Activated CD4-positive, alpha-beta memory T cell treated with anti-CD3 and anti-CD28 coated beads for 36 hours (primary cell): ENCODE data around the gene CDK1. TPM values are rescaled to one million over a fixed set of nuclear protein-coding genes. Genes with fewer than 3 reads are reported as not detected.
"Not testable (repeated sequence)": the region's sequence is repeated elsewhere in the genome, so short reads cannot be mapped to it uniquely, and the experiment has no call there.

Experiments used
- CTCF ChIA-PET: fragments of 350-600 bp; sonication (Branson Sonifier 250); formaldehyde crosslinking; loops from one replicate; lab custom pipeline; 2021; ENCODE audit warnings: antibody characterized with exemption, inconsistent platforms; lab: Charles Lee
- POLR2A ChIA-PET: fragments of 350-600 bp; sonication (Branson Sonifier 250); formaldehyde crosslinking; loops from one replicate; lab custom pipeline; 2021; ENCODE audit warnings: antibody characterized with exemption; lab: Charles Lee
- DNase-seq: peaks from one replicate; pipeline ENCODE4 v3.0.0-alpha.2; 2020
- H3K27ac Mint-ChIP-seq: one replicate; pipeline ENCODE4 v1.8.0; 2021; ENCODE audit warnings: mixed read lengths
- H3K27me3 Mint-ChIP-seq: one replicate; pipeline ENCODE4 v1.8.0; 2021; ENCODE audit warnings: mixed read lengths
- H3K36me3 Mint-ChIP-seq: one replicate; pipeline ENCODE4 v1.8.0; 2021; ENCODE audit warnings: mixed read lengths
- H3K4me1 Mint-ChIP-seq: one replicate; pipeline ENCODE4 v1.8.0; 2021; ENCODE audit warnings: low read depth, mixed read lengths
- H3K4me3 Mint-ChIP-seq: one replicate; pipeline ENCODE4 v1.8.0; 2021; ENCODE audit warnings: mild to moderate bottlenecking, mixed read lengths
- H3K9me3 Mint-ChIP-seq: one replicate; pipeline ENCODE4 v1.8.0; 2021; ENCODE audit warnings: mixed read lengths
- intact Hi-C: fragments of 100-400 bp; cut with micrococcal nuclease; formaldehyde crosslinking; loops from one replicate; pipeline ENCODE4 v1.15.1; 2023
- total RNA-seq, 2 experiments: library from RNA; stranded (reverse); gene quantifications; one replicate each; pipeline ENCODE4 v1.2.3, GENCODE V29; 2021

Gene CDK1
- total RNA-seq, 2 experiments from 2014 or later, result 153 TPM

GRCh38 chr10:60841227-60841626, 62.9 kb downstream of the CDK1 start:
- H3K4me3 Mint-ChIP-seq, H3K4me1 Mint-ChIP-seq, H3K36me3 Mint-ChIP-seq, POLR2A ChIA-PET, H3K27me3 Mint-ChIP-seq, intact Hi-C loops, H3K9me3 Mint-ChIP-seq, DNase-seq, CTCF ChIA-PET, H3K27ac Mint-ChIP-seq: not testable (repeated sequence)

GRCh38 chr10:60842694-60843093, 64.4 kb downstream of the CDK1 start:
- Mint-ChIP-seq H3K4me1 (no peaks in the 10 kb centered on the region), H3K9me3 (no peaks in the 10 kb centered on the region), H3K27ac (no peak overlapping the region), H3K4me3 (no peak overlapping the region), H3K27me3 (peaks cover 9% of the 10 kb centered on the region), H3K36me3 (no peaks in the 10 kb centered on the region)
- no peak for DNase-seq
- ChIA-PET POLR2A (no interaction called here), CTCF (no interaction called here)
- intact Hi-C loops, result no loop called here

Other genes with a start within 250 kb of the CDK1 start
- gene RHOBTB1, start 165.7 kb downstream of the CDK1 start, total RNA-seq, result not detected